NOMO-1 treated with DMSO at 0.1 percent for 48 hours (cell line): ENCODE data around the gene MAPK1.
"Not testable (repeated sequence)": the region's sequence is repeated elsewhere in the genome, so short reads cannot be mapped to it uniquely, and the experiment has no call there.

Experiments
- DNase-seq: peaks from one replicate; lab custom pipeline; 2025; ENCODE audit not compliant: unreplicated experiment; lab: John Stamatoyannopoulos, UW

MAPK1 gene

GRCh38 chr22:21849489-21849888, 18.0 kb downstream of the MAPK1 start:
- no peak for DNase-seq

GRCh38 chr22:21848057-21848456, 19.4 kb downstream of the MAPK1 start:
- DNase-seq, result not testable (repeated sequence)

- no peak for DNase-seq
Observed at GRCh38 chr22:21845558-21846453, 21.6 kb downstream of the MAPK1 start.

- no peak for DNase-seq
Observed at GRCh38 chr22:21842946-21843345, 24.5 kb downstream of the MAPK1 start.

GRCh38 chr22:21841422-21841821, 26.0 kb downstream of the MAPK1 start:
- DNase-seq, result no peak

GRCh38 chr22:21840236-21840823, 27.1 kb downstream of the MAPK1 start:
- no peak for DNase-seq

GRCh38 chr22:21839765-21840140, 27.7 kb downstream of the MAPK1 start:
- no peak for DNase-seq

- not testable (repeated sequence) for DNase-seq
Observed at GRCh38 chr22:21839104-21839764, 28.2 kb downstream of the MAPK1 start.

- no peak for DNase-seq
Observed at GRCh38 chr22:21837248-21837979, 30.0 kb downstream of the MAPK1 start.

- not testable (repeated sequence) for DNase-seq
Observed at GRCh38 chr22:21836486-21836885, 31.0 kb downstream of the MAPK1 start.

GRCh38 chr22:21835378-21835777, 32.1 kb downstream of the MAPK1 start:
- DNase-seq, result no peak

- no peak for DNase-seq
Observed at GRCh38 chr22:21834869-21835268, 32.6 kb downstream of the MAPK1 start.

GRCh38 chr22:21832291-21833290, 34.9 kb downstream of the MAPK1 start:
- DNase-seq, result no peak

- DNase-seq, result no peak
Observed at GRCh38 chr22:21829523-21829922, 37.9 kb downstream of the MAPK1 start.

- no peak for DNase-seq
Observed at GRCh38 chr22:21828268-21828638, 39.2 kb downstream of the MAPK1 start.

- DNase-seq, result no peak
Observed at GRCh38 chr22:21827628-21828267, 39.7 kb downstream of the MAPK1 start.

GRCh38 chr22:21826204-21826603, 41.2 kb downstream of the MAPK1 start:
- DNase-seq, result no peak

GRCh38 chr22:21824962-21825361, 42.5 kb downstream of the MAPK1 start:
- DNase-seq, result not testable (repeated sequence)

GRCh38 chr22:21824445-21824912, 43.0 kb downstream of the MAPK1 start:
- DNase-seq, result no peak
